SH-SY5Y (cell line): ENCODE measurements around the gene KIAA1328.

Experiments used
- GATA2 ChIP-seq: IDR thresholded peaks from 2 replicates; pipeline ENCODE4 v1.6.1; 2011; ENCODE audit warnings: mild to moderate bottlenecking, low read depth, low read length
- GATA3 ChIP-seq: IDR thresholded peaks from 2 replicates; pipeline ENCODE4 v1.6.1; 2011; ENCODE audit warnings: low read depth, mild to moderate bottlenecking, low read length, moderate library complexity

DNA sequence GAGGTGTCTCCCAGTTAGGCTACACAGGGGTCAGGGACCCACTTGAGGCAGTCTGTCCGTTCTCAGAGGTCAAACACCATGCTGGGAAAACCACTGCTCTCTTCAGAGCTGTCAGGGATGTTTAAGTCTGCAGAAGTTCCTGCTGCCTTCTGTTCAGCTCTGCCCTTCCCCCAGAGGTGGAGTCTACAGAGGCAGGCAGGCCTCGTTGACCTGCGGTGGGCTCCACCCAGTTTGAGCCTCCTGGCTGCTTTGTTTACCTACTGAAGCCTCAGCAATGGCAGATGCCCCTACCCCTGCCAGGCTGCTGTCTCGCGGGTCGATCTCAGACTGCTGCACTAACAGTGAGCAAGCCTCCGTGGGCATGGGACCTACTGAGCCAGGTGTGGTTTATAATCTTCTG, 390.3 kb downstream of the KIAA1328 start:
- TF ChIP-seq GATA2 (no peak), GATA3 (no peak)
